CD4-positive, alpha-beta T cell (primary cell): ENCODE results near the gene TMEM269. TPM values are rescaled to one million over a fixed set of nuclear protein-coding genes. Genes with fewer than 3 reads are reported as not detected.

Source experiments
- ATAC-seq: fragments of 200-7000 bp; cut with Tn5 transposase; one replicate; pipeline ENCODE4 v1.10.0; 2022; ENCODE audit warnings: mild to moderate bottlenecking; ENCODE audit not compliant: poor library complexity
- CTCF ChIA-PET: fragments of 350-600 bp; sonication (Branson Sonifier 250); formaldehyde crosslinking; loops from one replicate; lab custom pipeline; 2021; ENCODE audit warnings: antibody characterized with exemption, inconsistent platforms; lab: Charles Lee
- POLR2A ChIA-PET: fragments of 350-600 bp; sonication (Branson Sonifier 250); formaldehyde crosslinking; loops from one replicate; lab custom pipeline; 2021; ENCODE audit warnings: antibody characterized with exemption, inconsistent platforms; lab: Charles Lee
- DNase-seq, 14 experiments: peaks; one replicate each; pipeline ENCODE4 v3.0.0-alpha.2; 2013 to 2020; ENCODE audit warnings: mixed read lengths in 2 of 14
- H3K27ac ChIP-seq, 2 donors: one replicate each; pipeline versions ENCODE4 v1.5.1 to v1.7.0; 2013; ENCODE audit warnings: low read length in 2 of 2, low read depth in 1 of 2, mild to moderate bottlenecking in 1 of 2
- H3K27me3 ChIP-seq, 2 experiments: 1 replicate in 1 of 2; 2 replicates in 1 of 2; pipeline versions ENCODE4 v1.6.1 to v1.7.0; 2013; ENCODE audit warnings: low read length in 2 of 2, control low read depth in 1 of 2, mild to moderate bottlenecking in 1 of 2, moderate library complexity in 1 of 2; ENCODE audit not compliant: insufficient read depth in 2 of 2, control insufficient read depth in 1 of 2
- H3K36me3 ChIP-seq: one replicate; pipeline ENCODE4 v1.6.1; 2013; ENCODE audit warnings: low read length, control low read depth; ENCODE audit not compliant: insufficient read depth
- H3K4me1 ChIP-seq: one replicate; pipeline ENCODE4 v1.6.1; 2013; ENCODE audit warnings: low read length, control low read depth; ENCODE audit not compliant: insufficient read depth
- H3K4me3 ChIP-seq: one replicate; pipeline ENCODE4 v1.5.1; 2013; ENCODE audit warnings: mild to moderate bottlenecking, low read length, moderate library complexity
- H3K9me3 ChIP-seq, 2 experiments: 1 replicate in 1 of 2; 2 replicates in 1 of 2; pipeline versions ENCODE4 v1.6.1 to v1.7.0; 2013; ENCODE audit warnings: low read length in 2 of 2, mild to moderate bottlenecking in 2 of 2, control low read depth in 1 of 2, moderate library complexity in 1 of 2; ENCODE audit not compliant: control insufficient read depth in 1 of 2, insufficient read depth in 1 of 2
- H3K27ac Mint-ChIP-seq: one replicate; pipeline ENCODE4 v1.8.0; 2020; ENCODE audit warnings: mixed read lengths
- H3K27me3 Mint-ChIP-seq: one replicate; pipeline ENCODE4 v1.8.0; 2021; ENCODE audit warnings: mixed read lengths
- H3K36me3 Mint-ChIP-seq: one replicate; pipeline ENCODE4 v1.8.0; 2021; ENCODE audit warnings: low read depth, mixed read lengths
- H3K4me1 Mint-ChIP-seq: one replicate; pipeline ENCODE4 v1.8.0; 2021; ENCODE audit warnings: low read depth, mixed read lengths
- H3K4me3 Mint-ChIP-seq: one replicate; pipeline ENCODE4 v1.8.0; 2020; ENCODE audit warnings: mild to moderate bottlenecking, mixed read lengths
- H3K9me3 Mint-ChIP-seq: one replicate; pipeline ENCODE4 v1.8.0; 2020; ENCODE audit warnings: mixed read lengths
- CTCF ChIP-seq: fragments of 200-600 bp; IDR thresholded peaks from one replicate; pipeline ENCODE4 v1.8.0; 2022; ENCODE audit warnings: antibody characterized with exemption, mild to moderate bottlenecking
- intact Hi-C, 2 experiments: fragments of 100-400 bp; cut with DNase I in 1 of 2; cut with micrococcal nuclease in 1 of 2; formaldehyde crosslinking; loops; one replicate each; pipeline versions ENCODE4 v1.15.1 to v1.9.0; 2023 to 2025; cut with DNase I, micrococcal nuclease
- total RNA-seq, 174 experiments: library from RNA in 2 of 174; stranded (reverse) in 2 of 174; gene quantifications; one replicate each; pipeline ENCODE4 v1.2.3 and lab custom pipeline; 2021 to 2026

Gene TMEM269
- total RNA-seq, 2 experiments from 2014 or later, result 0.60 to 1.1 TPM

- H3K27ac ChIP-seq, result no peak overlapping the region
- peaks cover 5% of the 10 kb centered on the region for H3K36me3 Mint-ChIP-seq
These were observed 40.5 kb downstream of the TMEM269 start for GRCh38 chr1:42825036-42825851.

GRCh38 chr1:42830631-42831030, 45.8 kb downstream of the TMEM269 start:
- Mint-ChIP-seq H3K27ac (no peak overlapping the region), H3K4me3 (no peak overlapping the region), H3K36me3 (peaks cover 8% of the 10 kb centered on the region), H3K4me1 (no peaks in the 10 kb centered on the region), H3K9me3 (no peaks in the 10 kb centered on the region), H3K27me3 (no peaks in the 10 kb centered on the region)
- TF ChIP-seq CTCF, result no peak
- ChIA-PET POLR2A (no interaction called here), CTCF (interaction anchor here (0.7 kb wide), 1 partner anchor 12 kb away, joined by 3 read pairs; no protein-coding TSS in a partner anchor)
- no peak for ATAC-seq
- Histone ChIP-seq H3K27me3 (no peaks in the 10 kb centered on the region), H3K9me3 (no peaks in the 10 kb centered on the region), H3K4me3 (no peak overlapping the region), H3K4me1 (no peaks in the 10 kb centered on the region), H3K27ac (no peak overlapping the region), H3K36me3 (peaks cover 3% of the 10 kb centered on the region)
- DNase-seq, result no peak
- intact Hi-C loops, result no loop called here

More at GRCh38 chr1:42825036-42825851, 40.5 kb downstream of the TMEM269 start:
- no peak for DNase-seq
- H3K27me3 ChIP-seq, result no peaks in the 10 kb centered on the region
- no peak overlapping the region for H3K27ac Mint-ChIP-seq
- H3K9me3 Mint-ChIP-seq, result no peaks in the 10 kb centered on the region
- H3K27me3 Mint-ChIP-seq, result no peaks in the 10 kb centered on the region
- no peak for TF ChIP-seq CTCF
- ChIA-PET CTCF (no interaction called here), POLR2A (no interaction called here)
- intact Hi-C loops, result no loop called here
- H3K36me3 ChIP-seq, result no peaks in the 10 kb centered on the region
- no peak overlapping the region for H3K4me3 Mint-ChIP-seq
- no peaks in the 10 kb centered on the region for H3K4me1 ChIP-seq
- H3K9me3 ChIP-seq, result no peaks in the 10 kb centered on the region
- ATAC-seq, result no peak
- peaks cover 5% of the 10 kb centered on the region for H3K4me1 Mint-ChIP-seq
- no peak overlapping the region for H3K4me3 ChIP-seq

GRCh38 chr1:42831273-42831672, 46.5 kb downstream of the TMEM269 start:
- Histone ChIP-seq H3K27me3 (no peaks in the 10 kb centered on the region), H3K36me3 (peaks cover 3% of the 10 kb centered on the region), H3K4me3 (no peak overlapping the region), H3K9me3 (no peaks in the 10 kb centered on the region), H3K4me1 (no peaks in the 10 kb centered on the region), H3K27ac (no peak overlapping the region)
- Mint-ChIP-seq H3K27ac (no peak overlapping the region), H3K9me3 (no peaks in the 10 kb centered on the region), H3K27me3 (no peaks in the 10 kb centered on the region), H3K4me1 (no peaks in the 10 kb centered on the region), H3K36me3 (peaks cover 8% of the 10 kb centered on the region), H3K4me3 (no peak overlapping the region)
- CTCF ChIA-PET, result interaction anchor here (0.7 kb wide), 1 partner anchor 13 kb away, joined by 3 read pairs; no protein-coding TSS in a partner anchor
- no peak for TF ChIP-seq CTCF
- ATAC-seq, result no peak
- no peak for DNase-seq
- intact Hi-C loops, result no loop called here
- POLR2A ChIA-PET, result no interaction called here
